Activated T-helper 1 cell treated with anti-CD3 and anti-CD28 coated beads, Interleukin-12 subunit alpha, Interleukin-12 subunit beta, Interleukin-2, Interleukin-4 antibody, amounts not matched to agents 30 ng/mL and 10 ng/mL and 1 ng/mL, durations not matched to agents 14 hours and 24 hours and 36 hours (primary cell): ENCODE measurements around the gene ZC3H14. TPM values are rescaled to one million over a fixed set of nuclear protein-coding genes. Genes with fewer than 3 reads are reported as not detected.

Experiments
- DNase-seq: peaks from one replicate; pipeline ENCODE4 v3.0.0; 2021; ENCODE audit warnings: low spot score
- H3K27ac Mint-ChIP-seq: one replicate; pipeline ENCODE4 v1.8.0; 2021; ENCODE audit warnings: mild to moderate bottlenecking, mixed read lengths
- H3K27me3 Mint-ChIP-seq: one replicate; pipeline ENCODE4 v1.8.0; 2022; ENCODE audit warnings: mild to moderate bottlenecking, moderate library complexity, mixed read lengths; ENCODE audit not compliant: insufficient read depth
- H3K36me3 Mint-ChIP-seq: one replicate; pipeline ENCODE4 v1.8.0; 2021; ENCODE audit warnings: low read depth, mixed read lengths
- H3K4me1 Mint-ChIP-seq: one replicate; pipeline ENCODE4 v1.8.0; 2021; ENCODE audit warnings: low read depth, mixed read lengths
- H3K4me3 Mint-ChIP-seq: one replicate; pipeline ENCODE4 v1.8.0; 2021; ENCODE audit warnings: mild to moderate bottlenecking, moderate library complexity, mixed read lengths
- H3K9me3 Mint-ChIP-seq: one replicate; pipeline ENCODE4 v1.8.0; 2021; ENCODE audit warnings: mixed read lengths
- intact Hi-C: fragments of 100-400 bp; cut with micrococcal nuclease; formaldehyde crosslinking; loops from one replicate; pipeline ENCODE4 v1.15.1; 2024
- total RNA-seq: library from RNA; stranded (reverse); gene quantifications from 2 replicates; pipeline ENCODE4 v1.2.3, GENCODE V29; 2022

The ZC3H14 gene
- total RNA-seq, 1 donor from 2014 or later: 61.0 TPM

- H3K9me3 Mint-ChIP-seq: no peaks in the 10 kb centered on the region
- no peaks in the 10 kb centered on the region for H3K4me1 Mint-ChIP-seq
- H3K36me3 Mint-ChIP-seq: no peaks in the 10 kb centered on the region
- no peak overlapping the region for H3K4me3 Mint-ChIP-seq
- DNase-seq: no peak
- no peak overlapping the region for H3K27ac Mint-ChIP-seq
- H3K27me3 Mint-ChIP-seq: peaks cover 5% of the 10 kb centered on the region
- intact Hi-C loops: no loop called here
These were observed 21.5 kb upstream of the ZC3H14 start for GRCh38 chr14:88541324-88541723.

GRCh38 chr14:88542857-88543795 is 19.7 kb upstream of the ZC3H14 start:
- Mint-ChIP-seq H3K9me3 (no peaks in the 10 kb centered on the region), H3K4me1 (no peaks in the 10 kb centered on the region), H3K27ac (no peak overlapping the region), H3K4me3 (no peak overlapping the region), H3K27me3 (peaks cover 5% of the 10 kb centered on the region), H3K36me3 (no peaks in the 10 kb centered on the region)
- no peak for DNase-seq
- intact Hi-C loops: no loop called here

GRCh38 chr14:88545256-88545655 is 17.6 kb upstream of the ZC3H14 start:
- no peak overlapping the region for H3K27ac Mint-ChIP-seq
- H3K36me3 Mint-ChIP-seq: no peaks in the 10 kb centered on the region
- H3K27me3 Mint-ChIP-seq: peaks cover 5% of the 10 kb centered on the region
- H3K4me3 Mint-ChIP-seq: no peak overlapping the region
- DNase-seq: no peak
- no peaks in the 10 kb centered on the region for H3K9me3 Mint-ChIP-seq
- H3K4me1 Mint-ChIP-seq: no peaks in the 10 kb centered on the region
- intact Hi-C loops: no loop called here

- H3K9me3 Mint-ChIP-seq: no peaks in the 10 kb centered on the region
- intact Hi-C loops: no loop called here
- peaks cover 3% of the 10 kb centered on the region for H3K27me3 Mint-ChIP-seq
- DNase-seq: no peak
- no peaks in the 10 kb centered on the region for H3K4me1 Mint-ChIP-seq
- H3K4me3 Mint-ChIP-seq: no peak overlapping the region
- no peak overlapping the region for H3K27ac Mint-ChIP-seq
- no peaks in the 10 kb centered on the region for H3K36me3 Mint-ChIP-seq
These were observed 16.0 kb upstream of the ZC3H14 start for GRCh38 chr14:88546621-88547385.

- peaks cover 9% of the 10 kb centered on the region for H3K27me3 Mint-ChIP-seq
- no peaks in the 10 kb centered on the region for H3K9me3 Mint-ChIP-seq
- H3K27ac Mint-ChIP-seq: no peak overlapping the region
These were observed 15.5 kb upstream of the ZC3H14 start for GRCh38 chr14:88547386-88547780.

GRCh38 chr14:88550078-88550477 is 12.8 kb upstream of the ZC3H14 start:
- Mint-ChIP-seq H3K9me3 (no peaks in the 10 kb centered on the region), H3K4me3 (no peak overlapping the region), H3K36me3 (peaks cover 2% of the 10 kb centered on the region), H3K4me1 (peaks cover 11% of the 10 kb centered on the region), H3K27me3 (peaks cover 26% of the 10 kb centered on the region), H3K27ac (no peak overlapping the region)
- DNase-seq: no peak
- intact Hi-C loops: no loop called here

More at GRCh38 chr14:88547386-88547780, 15.5 kb upstream of the ZC3H14 start:
- no peaks in the 10 kb centered on the region for H3K4me1 Mint-ChIP-seq
- no peak overlapping the region for H3K4me3 Mint-ChIP-seq
- no peaks in the 10 kb centered on the region for H3K36me3 Mint-ChIP-seq
- intact Hi-C loops: no loop called here
- no peak for DNase-seq

- H3K4me1 Mint-ChIP-seq: peaks cover 11% of the 10 kb centered on the region
- peak overlapping the region; percentile 77 for H3K4me3 Mint-ChIP-seq
- peaks cover 38% of the 10 kb centered on the region for H3K27me3 Mint-ChIP-seq
- no peak overlapping the region for H3K27ac Mint-ChIP-seq
- no peaks in the 10 kb centered on the region for H3K9me3 Mint-ChIP-seq
- DNase-seq: peak; percentile 23
- peaks cover 2% of the 10 kb centered on the region for H3K36me3 Mint-ChIP-seq
- intact Hi-C loops: loop anchor here (1.0 kb wide), 1 partner anchor 59 kb away; no protein-coding TSS in a partner anchor
These were observed 11.6 kb upstream of the ZC3H14 start for GRCh38 chr14:88551094-88551870.

GRCh38 chr14:88551980-88552431 is 10.8 kb upstream of the ZC3H14 start:
- no peak overlapping the region for H3K27ac Mint-ChIP-seq

GRCh38 chr14:88552876-88553275 is 10.0 kb upstream of the ZC3H14 start:
- intact Hi-C loops: no loop called here
- Mint-ChIP-seq H3K4me1 (peaks cover 26% of the 10 kb centered on the region), H3K36me3 (peaks cover 2% of the 10 kb centered on the region), H3K4me3 (no peak overlapping the region), H3K27me3 (peaks cover 54% of the 10 kb centered on the region), H3K9me3 (no peaks in the 10 kb centered on the region), H3K27ac (no peak overlapping the region)
- no peak for DNase-seq

More at GRCh38 chr14:88551980-88552431, 10.8 kb upstream of the ZC3H14 start:
- H3K4me3 Mint-ChIP-seq: peak overlapping the region; percentile 77
- intact Hi-C loops: loop anchor here (1.0 kb wide), 1 partner anchor 60 kb away; no protein-coding TSS in a partner anchor
- DNase-seq: no peak
- peaks cover 18% of the 10 kb centered on the region for H3K4me1 Mint-ChIP-seq
- peaks cover 2% of the 10 kb centered on the region for H3K36me3 Mint-ChIP-seq
- no peaks in the 10 kb centered on the region for H3K9me3 Mint-ChIP-seq
- peaks cover 45% of the 10 kb centered on the region for H3K27me3 Mint-ChIP-seq

GRCh38 chr14:88553886-88554456 is 8.9 kb upstream of the ZC3H14 start:
- intact Hi-C loops: no loop called here
- Mint-ChIP-seq H3K27ac (no peak overlapping the region), H3K4me3 (peak overlapping the region; percentile 78), H3K4me1 (peaks cover 30% of the 10 kb centered on the region), H3K27me3 (peaks cover 57% of the 10 kb centered on the region), H3K36me3 (peaks cover 2% of the 10 kb centered on the region), H3K9me3 (no peaks in the 10 kb centered on the region)
- DNase-seq: no peak

GRCh38 chr14:88554457-88555286 is 8.2 kb upstream of the ZC3H14 start, which contains the start of gene PTPN21:
TSS of gene PTPN21 (minus strand) at chr14:88555007. CDS start at chr14:88550417, 4,590 bp downstream.
- peak within 1 kb of the TSS; percentile 78 for H3K4me3 Mint-ChIP-seq
- H3K27me3 Mint-ChIP-seq: peaks cover 61% of the 10 kb centered on the region
- H3K27ac Mint-ChIP-seq: peak within 1 kb of the TSS; percentile 43
- DNase-seq: no peak
- no peaks in the 10 kb centered on the region for H3K9me3 Mint-ChIP-seq
- H3K4me1 Mint-ChIP-seq: peaks cover 32% of the 10 kb centered on the region
- peaks cover 2% of the 10 kb centered on the region for H3K36me3 Mint-ChIP-seq
- intact Hi-C loops: loop anchor here (1.0 kb wide), 1 partner anchor 9 kb away; the partner anchor contains the start of gene ZC3H14
